ENCODE measurements around the gene SUMF1.
"Not testable (repeated sequence)": the region's sequence is repeated elsewhere in the genome, so short reads cannot be mapped to it uniquely, and the experiment has no call there.

The SUMF1 gene

DNA sequence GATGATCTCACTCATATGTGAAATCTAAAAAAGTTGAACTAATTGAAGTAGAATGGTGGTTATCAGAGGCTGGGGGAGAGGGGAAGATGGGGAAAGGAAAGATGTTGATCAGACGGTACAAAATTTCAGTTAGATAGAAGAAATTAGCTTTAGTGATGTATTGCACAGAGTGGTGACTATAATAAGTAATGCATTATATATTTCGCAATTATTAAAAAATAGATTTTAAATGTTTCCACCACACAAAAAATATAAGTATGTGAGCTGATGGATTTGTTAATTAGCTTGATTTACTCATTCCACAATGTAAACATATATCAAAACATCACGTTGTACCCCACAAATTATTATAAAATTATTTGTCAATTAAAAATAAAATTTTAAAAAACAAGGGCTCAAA lies 8.1 kb downstream of the SUMF1 start:
- DNase-seq: no peak

DNA sequence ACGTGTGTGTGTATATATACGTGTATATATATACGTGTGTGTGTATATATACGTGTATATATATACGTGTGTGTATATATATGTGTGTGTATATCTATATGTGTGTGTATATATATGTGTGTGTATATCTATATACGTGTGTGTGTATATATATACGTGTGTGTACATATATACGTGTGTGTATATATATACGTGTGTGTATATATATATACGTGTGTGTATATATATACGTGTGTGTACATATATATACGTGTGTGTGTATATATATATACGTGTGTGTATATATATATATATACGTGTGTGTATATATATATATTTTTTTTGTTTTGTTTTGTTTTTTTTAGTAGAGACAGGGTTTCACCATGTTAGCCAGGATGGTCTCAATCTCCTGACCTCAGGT lies 10.3 kb downstream of the SUMF1 start:
- not testable (repeated sequence) for DNase-seq

DNA sequence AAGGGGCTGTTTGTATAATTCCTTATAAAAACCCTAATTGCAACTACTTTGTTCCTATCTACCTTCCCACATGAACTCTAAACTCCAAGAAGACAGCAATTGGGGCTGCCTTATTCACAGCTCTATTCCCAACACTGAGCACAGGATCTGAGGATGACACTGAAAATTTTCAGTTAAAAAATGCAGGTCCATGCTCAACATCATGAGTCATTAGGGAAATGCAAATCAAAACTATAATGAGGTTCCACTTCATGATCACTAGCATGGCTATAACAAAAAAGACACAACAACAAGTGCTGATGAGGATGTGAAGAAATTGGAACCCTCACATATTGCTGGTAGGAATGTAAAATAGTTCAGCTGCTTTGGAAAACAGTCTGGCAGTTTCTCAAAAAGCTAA lies 12.9 kb downstream of the SUMF1 start:
- no peak for DNase-seq

DNA sequence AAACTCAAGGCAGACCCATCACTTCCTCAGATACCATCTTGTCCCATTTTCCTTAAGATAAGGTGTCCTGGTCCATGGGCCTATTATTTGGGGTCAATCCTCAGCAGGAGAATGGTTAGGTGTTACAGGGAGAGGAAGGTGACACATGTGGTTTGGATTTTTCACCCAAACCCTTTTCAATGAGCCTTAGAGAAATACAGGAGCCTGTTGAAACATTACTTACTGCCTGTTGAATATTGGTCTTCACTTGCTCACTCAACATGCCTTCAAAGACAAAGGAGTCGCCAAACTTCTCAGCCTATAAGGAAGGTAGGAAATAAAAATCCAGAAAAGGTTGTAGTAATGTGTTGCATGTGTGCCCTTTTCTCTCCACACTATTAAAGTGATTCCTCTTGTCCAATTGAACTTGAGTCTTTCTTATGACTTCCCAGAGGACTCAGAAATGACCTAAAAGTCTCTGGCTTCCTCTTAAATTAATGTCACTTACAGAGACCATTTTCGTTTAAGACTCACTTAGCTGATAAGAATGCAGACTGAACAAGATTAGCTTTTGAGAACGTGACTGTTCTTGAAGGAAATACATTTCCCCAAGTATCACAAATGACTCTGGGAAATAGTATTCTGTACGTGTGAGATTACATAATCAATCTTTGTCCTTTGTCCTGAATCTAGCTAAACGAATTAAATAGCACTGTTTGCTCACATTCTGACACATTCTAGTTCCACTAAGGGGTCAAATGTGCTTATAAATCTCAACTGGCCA lies 17.8 kb downstream of the SUMF1 start:
- DNase-seq: no peak

DNA sequence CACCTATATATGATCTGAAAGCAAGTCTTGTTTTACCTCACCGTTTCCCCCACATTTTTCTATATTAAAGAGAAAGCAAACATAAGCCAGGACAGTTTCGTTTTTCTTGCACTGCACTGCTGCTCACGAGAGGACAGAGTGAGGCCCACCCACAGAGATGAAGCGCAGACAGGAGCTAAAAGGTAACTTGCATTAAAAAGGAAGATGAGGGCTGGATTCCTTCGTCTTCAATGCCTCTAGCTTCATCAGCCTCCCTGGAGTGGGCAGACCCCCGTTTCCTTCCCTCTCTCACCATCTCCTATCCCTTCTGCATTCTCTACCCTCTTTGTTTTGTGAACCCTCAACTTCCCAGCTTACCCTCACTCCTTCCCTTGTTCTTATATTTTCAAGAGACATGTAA lies 18.9 kb downstream of the SUMF1 start:
- no peak for DNase-seq

DNA sequence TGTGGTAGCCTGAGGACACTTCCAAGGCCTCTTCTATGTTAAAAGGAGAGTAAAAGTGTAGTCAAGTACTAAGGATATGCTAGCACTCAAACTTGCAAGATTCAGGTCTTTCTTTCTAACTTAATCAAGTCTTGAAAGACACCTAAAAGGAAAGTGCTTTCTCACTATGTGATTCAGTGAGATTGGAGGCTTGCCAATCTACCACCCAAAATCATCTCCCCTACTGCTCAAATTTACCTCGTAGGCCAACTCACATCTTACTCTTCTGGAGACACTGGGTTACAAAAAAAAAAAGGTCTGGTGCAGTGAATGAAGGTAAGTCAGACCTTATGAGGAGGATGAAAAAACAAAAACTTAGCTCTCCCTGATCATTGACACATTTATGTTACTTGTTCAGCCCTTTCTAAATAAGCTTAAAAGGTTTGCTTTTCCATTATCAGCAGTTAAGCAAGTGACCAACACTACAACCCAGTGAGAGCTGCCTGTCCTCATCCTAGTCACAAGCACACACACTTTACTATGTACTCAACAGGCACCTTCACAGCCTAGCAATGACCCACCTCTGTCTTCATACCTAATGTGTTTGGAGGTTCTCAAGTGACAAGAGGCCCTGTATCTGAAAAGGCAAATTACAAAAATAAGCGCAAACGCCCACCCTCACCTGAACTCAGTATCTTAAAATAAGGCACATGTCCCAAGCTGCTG lies 19.6 kb downstream of the SUMF1 start:
- DNase-seq: no peak

DNA sequence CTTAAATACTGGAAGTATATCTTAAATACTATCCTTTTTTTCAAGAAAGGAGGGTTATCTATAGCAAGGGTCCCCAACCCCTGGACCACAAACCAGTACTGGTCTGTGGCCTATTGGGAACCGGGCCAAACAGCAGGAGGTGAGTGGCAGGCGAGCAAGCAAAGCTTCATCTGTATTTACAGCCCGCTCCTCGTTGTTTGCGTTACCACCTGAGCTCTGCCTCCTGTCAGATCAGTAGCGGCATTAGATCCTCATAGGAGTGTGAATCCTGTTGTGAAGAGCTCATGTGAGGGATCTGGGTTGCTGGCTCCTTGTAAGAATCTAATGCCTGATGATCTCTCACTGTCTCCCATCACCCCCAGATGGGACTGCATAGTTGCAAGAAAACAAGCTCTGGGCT lies 26.1 kb downstream of the SUMF1 start:
- DNase-seq: no peak

DNA sequence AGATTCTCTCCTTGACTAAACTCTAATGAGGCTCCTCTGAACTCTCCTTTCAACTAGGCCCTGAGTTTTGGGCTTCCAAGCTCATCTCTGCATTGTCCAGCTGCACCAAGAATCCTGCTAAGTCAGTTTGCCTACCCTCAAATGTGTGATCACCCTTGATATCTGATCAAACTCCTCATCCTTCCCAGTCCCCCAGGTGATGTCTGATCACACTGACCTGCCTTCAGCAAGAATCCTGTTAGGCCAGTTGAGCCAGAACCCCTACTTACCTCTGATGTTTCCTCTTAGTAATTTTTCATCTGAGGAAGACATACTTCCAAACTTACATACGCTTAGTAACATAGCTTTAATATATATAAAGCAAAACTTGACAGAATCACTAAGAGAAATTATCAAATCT lies 28.8 kb downstream of the SUMF1 start:
- no peak for DNase-seq

DNA sequence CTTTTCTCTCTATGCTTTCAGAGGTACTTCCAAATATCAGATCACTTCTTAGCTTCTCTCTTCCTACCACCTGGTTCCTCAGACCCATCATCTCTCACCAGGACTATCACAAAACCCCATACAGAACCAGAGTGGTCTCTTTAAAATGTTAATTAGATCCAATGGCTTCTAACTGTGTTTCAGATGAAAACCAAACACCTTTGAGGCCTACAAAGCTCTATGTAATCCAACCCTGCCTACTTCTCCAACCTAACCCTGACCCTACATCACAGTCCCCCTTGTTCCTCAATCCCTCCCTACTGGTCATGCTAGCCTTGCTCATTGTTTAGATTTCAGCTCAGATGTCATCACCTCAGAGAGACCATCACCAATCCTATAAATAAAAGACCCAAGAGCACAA lies 34.8 kb downstream of the SUMF1 start:
- no peak for DNase-seq

DNA sequence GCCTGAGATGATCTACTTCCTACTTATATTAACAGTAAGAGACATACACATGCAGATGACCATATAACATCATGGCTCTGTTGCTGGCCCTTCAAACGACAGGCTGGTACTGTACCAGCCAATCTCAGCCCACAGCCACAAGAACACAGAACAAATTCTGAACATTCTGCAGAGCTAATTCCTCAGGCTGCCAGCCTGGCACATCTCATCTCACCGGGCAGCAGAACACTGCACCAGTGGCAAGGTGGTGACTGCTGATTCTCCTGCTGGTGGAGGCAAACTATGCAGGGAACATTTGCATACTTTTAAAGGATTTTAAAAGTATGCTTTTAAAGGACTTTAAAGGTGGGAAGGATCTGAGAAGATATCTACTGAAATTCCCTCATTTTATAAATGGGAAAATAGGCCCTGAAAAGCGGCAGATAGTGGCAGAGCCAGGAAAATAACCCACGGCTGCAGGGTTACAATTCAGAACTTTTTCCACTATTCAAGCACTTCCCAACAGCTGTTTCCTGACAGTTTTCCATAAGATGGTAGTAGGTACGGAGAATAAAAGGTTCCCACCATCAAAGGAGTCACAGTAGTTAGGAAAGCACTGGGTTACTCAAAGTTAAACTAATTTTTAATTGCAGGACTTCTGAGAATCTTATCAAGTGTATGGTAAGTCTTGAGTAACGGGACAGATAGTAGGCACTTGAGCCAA lies 37.3 kb downstream of the SUMF1 start:
- no peak for DNase-seq

DNA sequence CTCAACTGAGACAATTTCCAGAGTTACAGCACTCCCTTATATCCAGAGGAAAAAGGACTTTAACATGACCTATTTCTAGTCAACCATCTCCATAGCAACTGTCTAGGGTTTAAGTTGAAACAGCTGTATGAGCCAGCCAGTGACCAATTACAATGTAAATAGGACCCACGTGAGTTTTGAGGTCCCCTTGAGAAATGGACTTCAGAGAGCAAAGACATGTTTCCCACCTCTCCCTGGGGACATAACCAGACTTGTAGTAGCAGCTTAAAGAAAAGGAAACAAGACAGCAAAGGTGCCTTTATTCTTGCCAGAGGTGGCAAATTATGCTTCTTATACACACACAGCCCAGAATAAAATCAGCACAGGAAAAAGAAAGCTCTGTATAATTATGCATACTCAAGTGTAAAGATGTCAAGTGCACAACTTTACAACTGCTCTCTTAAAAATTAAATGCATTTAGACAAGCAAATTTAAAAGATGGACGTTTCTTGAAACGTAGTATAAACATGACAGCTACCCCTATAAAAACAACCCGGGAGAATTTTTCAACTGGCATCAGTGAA lies 40.2 kb downstream of the SUMF1 start:
- no peak for DNase-seq

DNA sequence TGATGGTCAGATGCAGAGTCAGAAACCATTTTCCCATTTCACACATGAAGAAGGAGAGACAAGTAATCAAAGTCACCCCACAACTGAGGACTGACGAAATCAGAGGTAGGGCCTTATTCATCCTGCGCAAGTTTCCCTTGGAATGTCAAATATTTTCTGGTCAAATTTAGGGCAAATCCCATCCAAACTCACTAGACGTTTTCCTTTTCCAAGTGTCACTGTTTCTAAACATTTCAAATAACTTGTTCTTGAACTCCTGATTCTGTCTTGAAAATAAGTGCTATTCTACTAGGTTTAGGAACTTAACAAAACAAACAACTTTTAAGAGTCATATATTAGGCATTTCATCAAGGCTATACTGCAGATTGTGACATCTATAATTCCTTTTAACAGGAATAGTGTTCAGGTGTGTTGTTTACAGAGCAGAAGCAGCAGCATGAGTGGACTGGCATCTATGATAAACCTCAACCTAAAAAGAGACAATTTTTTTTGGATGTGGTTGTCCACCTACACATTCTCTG lies 40.7 kb downstream of the SUMF1 start:
- DNase-seq: no peak

DNA sequence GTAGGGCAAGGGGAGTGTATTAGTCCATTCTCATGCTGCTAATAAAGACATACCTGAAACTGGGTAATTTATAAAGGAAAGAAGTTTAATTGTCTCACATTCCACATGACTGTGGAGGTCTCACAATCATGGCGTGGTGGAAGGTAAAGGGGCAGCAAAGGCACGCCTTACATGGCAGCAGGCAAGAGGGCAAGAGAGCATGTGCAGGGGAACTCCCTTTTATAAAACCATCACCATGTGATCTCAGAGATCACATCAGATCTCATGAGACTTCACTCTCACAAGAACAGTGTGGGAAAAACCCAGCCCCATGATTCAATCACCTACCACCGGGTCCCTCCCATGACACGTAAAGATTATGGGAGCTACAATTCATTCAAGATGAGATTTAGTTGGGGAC lies 41.4 kb downstream of the SUMF1 start:
- peak; percentile 64 for DNase-seq

DNA sequence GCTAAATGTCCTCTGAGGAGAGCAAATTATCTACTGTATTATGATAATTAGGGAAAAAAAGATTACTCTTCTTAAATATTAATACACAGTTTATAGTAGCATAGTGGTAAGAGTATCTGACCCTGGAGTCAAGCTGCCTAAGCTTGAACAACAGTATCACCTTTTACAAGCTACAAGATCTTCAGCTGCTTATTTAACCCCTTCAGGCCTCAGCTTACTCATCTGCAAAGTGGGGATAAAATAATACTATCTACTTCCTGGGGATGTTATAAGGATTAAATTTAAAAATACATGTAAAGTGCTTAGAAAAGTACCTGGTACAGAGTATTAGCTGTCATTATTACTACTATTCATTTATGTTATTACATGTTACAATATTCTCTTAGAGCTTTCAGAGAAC lies 42.0 kb downstream of the SUMF1 start:
- no peak for DNase-seq

DNA sequence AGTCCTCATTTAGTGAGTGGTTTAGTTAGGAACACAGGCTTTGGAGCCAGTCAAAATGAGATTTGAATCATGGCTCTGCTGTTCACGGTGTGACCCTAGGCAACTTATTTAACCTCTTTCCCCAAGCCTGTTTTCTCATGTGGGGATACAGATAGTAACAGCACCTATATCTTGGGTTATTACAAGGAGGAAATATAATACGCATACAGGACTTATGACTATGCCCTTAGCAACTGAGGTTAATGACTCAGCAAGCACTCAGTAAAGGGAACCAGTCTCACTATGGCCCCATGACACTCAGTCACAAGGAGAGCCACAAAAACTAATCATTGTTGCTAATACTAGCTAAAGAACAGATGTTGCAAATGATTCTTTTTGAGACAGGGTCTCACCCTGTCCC lies 45.9 kb downstream of the SUMF1 start:
- peak; percentile 50 for DNase-seq

DNA sequence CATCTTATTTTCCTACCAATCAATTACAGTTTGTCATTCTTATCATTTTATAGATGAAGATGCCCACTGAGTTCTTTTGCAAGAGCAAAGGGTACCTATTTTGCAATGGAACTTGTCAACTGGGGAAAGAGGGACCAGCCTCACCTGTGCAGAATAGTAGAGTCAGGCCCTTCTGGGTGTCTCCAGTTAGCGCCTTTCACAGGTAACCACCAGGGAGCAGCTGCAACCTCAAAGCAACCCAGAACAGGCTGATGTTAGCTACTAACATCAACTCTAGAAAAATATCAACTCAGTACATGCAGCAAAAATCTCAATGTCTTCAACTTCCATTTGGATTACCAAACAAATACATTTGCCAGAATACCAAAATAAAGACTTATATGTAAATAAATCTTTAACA lies 47.1 kb downstream of the SUMF1 start:
- DNase-seq: no peak

DNA sequence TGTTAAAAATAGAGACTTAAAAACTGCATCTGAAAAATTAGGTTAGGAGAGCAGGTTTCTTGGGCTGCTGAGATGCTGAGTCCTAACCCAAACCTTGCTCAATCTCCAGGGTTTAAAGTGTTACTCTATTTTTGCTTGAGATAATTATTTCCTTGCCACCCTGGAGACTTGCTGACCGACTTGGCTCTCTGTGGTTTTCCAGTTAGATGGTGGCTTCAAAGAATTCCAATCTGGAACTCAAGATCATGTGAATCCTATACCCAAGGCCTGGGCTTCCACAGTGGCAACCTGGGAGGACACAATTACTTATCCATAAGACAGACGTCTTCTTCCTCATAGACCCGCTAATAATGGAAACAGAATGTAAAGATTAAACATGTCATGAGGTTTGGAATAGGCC lies 47.7 kb downstream of the SUMF1 start:
- DNase-seq: no peak

DNA sequence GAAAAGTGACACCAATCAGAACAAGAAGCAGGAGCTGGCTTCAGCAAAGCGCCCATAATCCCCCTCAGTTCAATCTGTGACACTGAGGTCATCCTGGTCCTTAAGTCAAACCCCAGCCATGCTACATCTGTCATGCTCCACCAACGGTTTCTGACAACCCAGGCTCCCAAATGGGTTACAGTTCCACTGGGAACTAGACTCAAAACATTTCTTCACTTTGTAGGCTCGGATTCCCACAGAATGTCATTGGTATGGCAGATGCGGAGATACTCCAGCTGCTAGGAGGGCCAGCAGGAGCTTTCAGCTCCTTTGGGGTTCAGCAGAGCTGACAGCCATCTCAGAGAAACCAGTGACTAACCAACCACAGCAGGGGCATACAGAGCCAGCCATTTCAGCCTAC lies 48.9 kb downstream of the SUMF1 start:
- DNase-seq: no peak

DNA sequence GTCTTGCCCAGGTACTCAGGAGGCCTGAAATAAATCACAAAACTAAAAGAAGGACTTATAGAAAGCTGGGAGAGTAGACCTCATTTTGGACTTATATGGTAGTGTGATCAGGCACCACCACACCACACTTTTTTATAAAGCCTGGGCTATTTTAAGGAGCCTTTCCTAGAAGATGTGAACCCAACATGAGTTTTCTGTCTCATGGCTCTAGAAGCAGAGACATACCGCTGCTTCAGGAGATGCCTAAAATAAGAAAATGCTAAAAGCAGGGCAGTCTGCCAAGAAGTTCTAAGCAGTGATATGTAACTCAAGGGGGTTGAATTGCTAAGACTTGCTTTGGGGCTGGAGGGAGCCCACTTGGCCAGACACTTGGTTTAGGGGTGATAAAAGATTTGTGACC lies 49.6 kb downstream of the SUMF1 start:
- DNase-seq: no peak

DNA sequence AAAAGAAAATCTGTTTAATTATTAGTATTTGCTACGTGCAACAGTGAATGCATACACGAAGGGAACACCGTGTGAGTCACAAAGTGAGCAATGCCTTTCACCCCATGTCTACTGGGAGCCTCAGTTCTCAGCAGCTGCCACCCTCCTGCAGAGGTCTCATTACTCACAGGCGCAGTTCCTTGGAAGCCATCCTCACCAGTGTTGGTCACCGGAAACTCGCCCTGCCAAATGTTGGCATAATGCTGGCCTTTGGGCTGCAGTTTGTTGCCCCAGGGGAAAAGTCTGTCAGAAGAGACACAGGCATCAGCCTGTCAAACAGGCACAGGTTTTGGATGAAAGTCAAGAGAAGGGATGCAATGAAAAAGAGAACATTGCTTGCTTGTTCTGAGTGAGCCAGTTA lies 50.1 kb downstream of the SUMF1 start:
- peak; percentile 64 for DNase-seq

DNA sequence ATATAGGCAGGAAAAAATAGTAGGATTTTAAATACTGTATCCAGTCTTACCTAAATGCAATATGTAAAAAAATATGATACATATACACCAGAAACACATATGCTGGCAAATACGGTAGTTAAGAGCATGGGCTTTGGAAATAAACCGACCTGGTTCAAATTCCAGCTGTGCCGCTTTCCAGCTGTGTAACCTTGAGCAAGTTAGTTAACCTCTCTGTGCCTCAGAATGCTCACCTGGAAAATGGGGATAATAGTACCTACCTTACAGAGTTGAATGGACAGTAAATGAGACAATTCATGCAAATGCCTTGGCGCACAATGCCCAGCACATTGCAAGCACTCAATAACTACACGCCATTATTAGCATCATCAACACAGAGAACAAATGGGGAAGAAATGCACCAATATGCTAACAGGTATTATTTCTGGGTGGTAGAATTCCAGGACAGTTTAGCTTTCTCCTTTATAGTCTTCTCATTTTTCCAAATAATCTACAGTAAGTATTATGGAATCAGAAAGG lies 50.6 kb downstream of the SUMF1 start:
- no peak for DNase-seq

DNA sequence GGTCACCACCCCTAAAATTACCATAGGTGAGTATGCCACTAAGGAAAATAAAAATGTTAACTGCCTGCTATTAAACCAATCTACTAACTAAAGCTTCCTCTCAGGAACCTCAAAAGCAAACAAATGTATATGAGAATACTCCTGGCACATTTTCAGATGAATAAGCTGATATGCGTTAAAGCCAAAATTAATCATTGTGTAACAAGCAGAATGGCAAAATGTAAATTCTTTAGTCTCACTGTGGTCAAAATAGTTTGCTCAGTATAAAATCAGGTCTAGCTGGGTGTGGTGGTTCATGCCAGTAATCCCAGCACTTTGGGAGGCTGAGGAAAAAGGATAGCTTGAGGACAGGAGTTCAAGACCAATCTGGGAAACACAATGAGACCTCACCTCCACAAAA lies 53.6 kb downstream of the SUMF1 start:
- no peak for DNase-seq

DNA sequence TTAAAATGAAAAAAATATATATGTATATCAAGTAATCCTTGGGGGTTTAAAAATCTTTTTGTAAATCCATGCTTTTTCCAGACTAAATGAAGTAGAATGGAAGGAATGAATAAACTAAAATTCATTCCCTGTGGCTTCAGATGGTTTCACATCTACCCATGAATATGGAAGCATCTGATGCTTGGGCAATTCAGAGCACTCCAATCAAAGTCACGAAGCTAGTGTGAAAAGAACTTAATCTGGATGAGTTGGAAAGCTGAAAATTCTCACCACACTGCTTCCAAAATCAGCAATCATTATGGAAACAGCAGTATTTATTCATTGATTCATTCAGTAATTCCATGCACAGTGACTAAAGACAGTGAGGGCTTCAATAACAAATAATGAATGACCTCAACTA lies 55.2 kb downstream of the SUMF1 start:
- no peak for DNase-seq
